BLaER1 treated with 17β-estradiol and CSF1 and Interleukin-3, amounts not matched to agents 10 nM and 100 nM (cell line): ENCODE results near the gene GNA12.

Experiments used
- H3K27ac ChIP-seq, 11 experiments: shearing (Covaris generic); formaldehyde crosslinking; 2 replicates each; pipeline ENCODE4 v1.8.1; 2022
- H3K27me3 ChIP-seq, 11 experiments: shearing (Covaris generic); formaldehyde crosslinking; 2 replicates each; pipeline ENCODE4 v1.8.1; 2022
- H3K36me3 ChIP-seq, 11 experiments: shearing (Covaris generic); formaldehyde crosslinking; 2 replicates each; pipeline ENCODE4 v1.8.1; 2022
- H3K4me1 ChIP-seq, 10 experiments: shearing (Covaris generic); formaldehyde crosslinking; 2 replicates each; pipeline ENCODE4 v1.8.1; 2022
- H3K4me2 ChIP-seq, 11 experiments: shearing (Covaris generic); formaldehyde crosslinking; 2 replicates each; pipeline ENCODE4 v1.8.1; 2022
- H3K4me3 ChIP-seq, 10 experiments: shearing (Covaris generic); formaldehyde crosslinking; 2 replicates each; pipeline ENCODE4 v1.8.1; 2022
- H3K9ac ChIP-seq, 11 experiments: shearing (Covaris generic); formaldehyde crosslinking; 2 replicates each; pipeline ENCODE4 v1.8.1; 2022
- H3K9me3 ChIP-seq, 11 experiments: shearing (Covaris generic); formaldehyde crosslinking; replicated peaks in 1 of 11; 2 replicates each; pipeline ENCODE4 v1.8.1; 2022
- H4K20me1 ChIP-seq, 11 experiments: shearing (Covaris generic); formaldehyde crosslinking; 2 replicates each; pipeline ENCODE4 v1.8.1; 2022
- Cebpa-rat ChIP-seq, 11 experiments: shearing (Covaris generic); IDR thresholded peaks; 2 replicates each; pipeline ENCODE4 v1.8.1; 2022

Gene GNA12

DNA sequence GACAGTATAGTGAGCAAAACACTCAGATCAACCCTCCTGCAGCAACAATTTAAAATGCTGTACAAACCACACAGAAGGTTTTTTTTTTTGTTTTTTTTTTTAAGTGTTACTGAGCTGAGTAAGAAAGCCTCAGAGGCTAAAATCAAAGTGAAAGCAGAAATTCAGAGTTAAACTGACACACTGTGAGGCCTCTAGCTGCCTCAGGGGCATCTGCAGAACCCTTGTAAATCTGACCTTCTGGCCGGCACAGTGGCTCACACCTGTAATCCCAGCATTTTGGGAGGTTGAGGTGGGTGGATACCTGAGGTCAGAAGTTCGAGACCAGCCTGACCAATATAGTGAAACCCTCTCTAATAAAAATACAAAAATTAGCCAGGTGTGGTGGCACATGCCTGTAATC, 7.4 kb upstream of the GNA12 start:
- Histone ChIP-seq H3K27ac (no peak overlapping the region; a peak in 1 of 22 replicates), H3K9me3 (peaks cover 0 to 29% (median 16%) of the 10 kb centered on the region in 11 experiments; a peak in 14 of 22 replicates), H3K4me3 (no peak overlapping the region), H3K4me2 (peak overlapping the region in 7 of 11 experiments; percentile 3 to 39 (median 25); a peak in 6 of 22 replicates), H3K27me3 (no peaks in the 10 kb centered on the region), H3K9ac (no peak overlapping the region; a peak in 1 of 22 replicates), H3K36me3 (peaks cover 0 to 22% (median 0%) of the 10 kb centered on the region in 11 experiments; a peak in 6 of 22 replicates), H3K4me1 (peaks cover 11 to 27% (median 19%) of the 10 kb centered on the region in 10 experiments; a peak in 19 of 20 replicates), H4K20me1 (no peaks in the 10 kb centered on the region)
- TF ChIP-seq Cebpa-rat (IDR thresholded peaks at IDR 0.05): no peak

DNA sequence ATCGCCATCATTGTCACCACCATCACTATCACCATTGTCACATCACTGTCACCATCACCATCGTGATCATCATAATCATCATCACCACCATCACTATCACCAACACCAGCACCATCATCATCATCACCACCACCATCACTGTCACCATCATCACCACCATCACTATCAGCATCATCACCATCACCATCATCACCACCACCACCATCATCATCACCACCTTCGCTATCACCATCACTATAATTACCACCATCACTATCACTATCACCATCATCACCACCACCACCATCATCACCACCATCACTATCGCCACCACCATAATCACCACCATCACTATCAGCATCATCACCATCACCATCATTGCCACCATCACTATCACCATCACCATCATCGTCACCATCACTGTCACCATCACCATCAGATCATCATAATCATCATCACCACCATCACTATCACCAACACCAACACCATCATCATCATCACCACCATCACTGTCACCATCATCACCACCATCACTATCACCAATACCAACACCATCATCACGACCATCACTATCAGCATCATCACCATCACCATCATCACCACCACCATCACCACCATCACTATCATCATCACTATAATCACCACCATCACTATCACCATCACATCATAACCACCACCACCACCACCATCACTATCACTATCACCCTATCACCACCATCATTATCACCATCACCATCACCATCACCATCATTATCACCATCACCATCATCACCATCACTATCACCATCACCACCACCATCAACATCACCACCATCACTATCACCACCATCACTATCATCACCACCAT, 6.0 kb upstream of the GNA12 start:
- Histone ChIP-seq H3K4me3 (no peak overlapping the region), H3K9ac (no peak overlapping the region), H3K4me2 (no peak overlapping the region), H3K4me1 (peaks cover 11 to 27% (median 19%) of the 10 kb centered on the region in 10 experiments; a peak in 19 of 20 replicates), H3K27ac (no peak overlapping the region), H4K20me1 (no peaks in the 10 kb centered on the region), H3K9me3 (peaks cover 0 to 40% (median 18%) of the 10 kb centered on the region in 11 experiments; a peak in 15 of 22 replicates), H3K27me3 (no peaks in the 10 kb centered on the region), H3K36me3 (peaks cover 0 to 16% (median 4%) of the 10 kb centered on the region in 11 experiments; a peak in 6 of 22 replicates)
- TF ChIP-seq Cebpa-rat (IDR thresholded peaks at IDR 0.05): no peak

DNA sequence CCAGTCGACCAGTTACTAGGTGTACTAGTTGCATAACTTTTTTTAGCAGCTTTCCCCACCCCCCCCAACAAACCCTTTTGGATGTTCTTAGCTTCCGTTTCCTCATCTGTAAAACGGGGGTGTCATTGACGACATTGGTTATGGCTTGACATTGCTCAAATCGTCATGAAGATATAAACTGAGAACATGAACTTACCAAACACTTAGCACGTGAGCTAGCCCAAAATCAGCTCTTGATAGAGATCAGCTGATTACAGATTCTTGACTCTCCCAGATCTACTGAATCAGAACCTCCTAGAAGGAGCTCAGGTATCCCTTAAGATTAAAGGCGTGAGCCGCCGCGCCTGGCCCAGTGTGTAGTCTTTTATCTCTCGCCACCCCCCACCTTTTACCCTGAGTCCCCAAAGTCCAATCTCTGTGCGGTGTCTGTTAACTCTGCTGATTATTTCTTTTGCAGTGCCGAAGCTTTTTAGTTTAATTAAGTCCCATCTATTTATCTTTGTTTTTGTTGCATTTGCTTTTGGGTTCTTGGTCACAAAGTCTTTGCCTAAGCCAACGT, 1.0 kb upstream of the GNA12 start:
- Histone ChIP-seq H3K36me3 (peaks cover 0 to 37% (median 9%) of the 10 kb centered on the region in 11 experiments; a peak in 12 of 22 replicates), H3K4me3 (peak overlapping the region in 9 of 10 experiments; percentile 39 to 95 (median 87); a peak in 14 of 20 replicates), H3K27ac (peak overlapping the region in 2 of 11 experiments; percentile 5 to 18; a peak in 1 of 22 replicates)

DNA sequence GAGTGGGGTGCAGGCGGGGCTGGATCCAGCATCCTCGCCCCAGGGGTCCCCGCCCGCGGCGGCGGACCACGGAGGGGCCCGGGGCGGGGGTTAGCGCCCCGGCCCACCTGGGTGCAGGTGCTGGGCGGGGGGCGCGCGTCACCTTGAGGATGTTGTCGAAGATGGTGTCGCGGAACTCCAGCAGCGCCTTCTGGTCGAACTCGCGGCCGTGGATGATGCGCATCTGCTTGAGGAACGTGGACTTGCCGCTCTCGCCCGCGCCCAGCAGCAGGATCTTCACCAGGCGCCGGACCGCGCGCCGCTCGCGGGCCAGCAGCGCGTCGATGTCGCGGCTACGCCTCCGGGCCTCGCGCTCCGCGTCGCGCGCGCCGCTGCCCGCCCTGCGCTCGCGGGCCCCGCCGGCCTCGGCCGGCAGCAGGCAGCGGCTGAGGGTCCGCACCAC, 376 bp downstream of the GNA12 start:
- Histone ChIP-seq H3K36me3 (peaks cover 0 to 36% (median 17%) of the 10 kb centered on the region in 11 experiments; a peak in 12 of 22 replicates), H3K27me3 (no peaks in the 10 kb centered on the region), H3K9ac (peak overlapping the region; percentile 90 to 95 (median 92)), H3K4me1 (peaks cover 47 to 56% (median 51%) of the 10 kb centered on the region in 10 experiments), H3K9me3 (peaks cover 0 to 13% (median 5%) of the 10 kb centered on the region in 11 experiments; a peak in 13 of 22 replicates), H3K4me2 (peak overlapping the region; percentile 90 to 98 (median 94)), H3K4me3 (peak overlapping the region; percentile 67 to 95 (median 87)), H4K20me1 (peaks cover 0 to 51% (median 22%) of the 10 kb centered on the region in 11 experiments; a peak in 15 of 22 replicates), H3K27ac (peak overlapping the region; percentile 75 to 92 (median 89))
- no peak for TF ChIP-seq Cebpa-rat (IDR thresholded peaks at IDR 0.05)

More for the DNA sequence above, 1.0 kb upstream of the GNA12 start:
- Histone ChIP-seq H3K9me3 (peaks cover 0 to 27% (median 14%) of the 10 kb centered on the region in 11 experiments; a peak in 15 of 22 replicates), H3K4me2 (peak overlapping the region; percentile 36 to 84 (median 60)), H3K9ac (peak overlapping the region in 4 of 11 experiments; percentile 15 to 92 (median 42); a peak in 3 of 22 replicates), H3K27me3 (no peaks in the 10 kb centered on the region), H3K4me1 (peaks cover 34 to 42% (median 37%) of the 10 kb centered on the region in 10 experiments), H4K20me1 (peaks cover 0 to 38% (median 22%) of the 10 kb centered on the region in 11 experiments; a peak in 15 of 22 replicates)
- TF ChIP-seq Cebpa-rat (IDR thresholded peaks at IDR 0.05): no peak

DNA sequence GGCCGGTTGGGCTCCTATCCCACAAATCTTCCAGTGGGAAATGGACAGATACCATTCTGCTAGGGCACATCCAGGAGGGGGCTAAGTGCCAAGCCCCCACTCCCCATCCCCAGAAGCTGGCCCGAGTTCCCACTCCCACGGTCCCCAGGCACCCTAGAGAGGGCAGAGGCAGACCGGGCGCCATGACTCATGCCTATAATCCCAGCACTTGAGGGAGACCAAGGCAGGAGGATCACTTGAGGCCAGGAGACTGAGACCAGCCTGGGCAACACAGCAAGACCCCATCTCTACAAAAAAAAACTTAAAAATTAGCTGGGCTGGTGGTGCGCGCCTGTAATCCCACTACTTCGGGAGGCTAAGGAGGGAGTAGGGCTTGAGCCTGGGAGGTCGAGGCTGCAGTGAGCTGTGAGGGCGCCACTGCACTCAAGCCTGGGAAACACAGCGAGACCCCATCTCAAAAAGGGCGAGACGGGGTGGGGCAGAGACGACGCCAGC, 870 bp downstream of the GNA12 start:
- H3K36me3 ChIP-seq: peaks cover 0 to 39% (median 18%) of the 10 kb centered on the region in 11 experiments; a peak in 12 of 22 replicates
- no peaks in the 10 kb centered on the region for H3K27me3 ChIP-seq
- peak overlapping the region; percentile 75 to 92 (median 89); a peak in 21 of 22 replicates for H3K27ac ChIP-seq
- peaks cover 52 to 60% (median 55%) of the 10 kb centered on the region in 10 experiments for H3K4me1 ChIP-seq
- peak overlapping the region; percentile 90 to 98 (median 94) for H3K4me2 ChIP-seq
- H3K9me3 ChIP-seq: peaks cover 0 to 12% (median 5%) of the 10 kb centered on the region in 11 experiments; a peak in 12 of 22 replicates
- H3K9ac ChIP-seq: peak overlapping the region; percentile 90 to 95 (median 92)
- H4K20me1 ChIP-seq: peaks cover 0 to 54% (median 22%) of the 10 kb centered on the region in 11 experiments; a peak in 15 of 22 replicates
- H3K4me3 ChIP-seq: peak overlapping the region; percentile 67 to 95 (median 87)
- TF ChIP-seq Cebpa-rat (IDR thresholded peaks at IDR 0.05): no peak

DNA sequence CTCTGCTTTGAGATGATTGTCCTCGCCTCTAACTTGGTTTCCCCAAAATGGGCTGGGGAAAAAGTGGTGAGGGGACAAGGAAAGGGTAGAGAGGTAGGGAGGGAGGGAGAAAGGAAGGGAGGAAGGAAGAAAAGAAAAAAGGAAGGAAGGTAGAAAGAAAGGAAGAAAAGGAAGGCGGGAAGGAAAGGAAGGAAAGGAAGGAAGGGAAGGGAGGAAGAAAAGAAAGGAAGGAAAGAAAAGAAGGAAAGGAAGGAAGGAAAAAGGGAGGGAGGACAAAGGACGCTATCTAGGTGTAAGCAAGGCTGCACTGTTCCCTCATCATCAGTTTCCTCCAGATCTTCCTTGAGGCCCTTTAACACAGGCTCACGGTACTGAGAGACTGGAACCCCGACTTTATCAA, 2.2 kb downstream of the GNA12 start:
- H3K36me3 ChIP-seq: peaks cover 0 to 51% (median 24%) of the 10 kb centered on the region in 11 experiments; a peak in 12 of 22 replicates
- H3K9me3 ChIP-seq: peaks cover 0 to 12% (median 5%) of the 10 kb centered on the region in 11 experiments; a peak in 12 of 22 replicates
- no peak for TF ChIP-seq Cebpa-rat (IDR thresholded peaks at IDR 0.05)
- H4K20me1 ChIP-seq: peaks cover 0 to 63% (median 23%) of the 10 kb centered on the region in 11 experiments; a peak in 15 of 22 replicates
- H3K4me3 ChIP-seq: peak overlapping the region in 6 of 10 experiments; percentile 31 to 95 (median 88); a peak in 10 of 20 replicates
- H3K27ac ChIP-seq: peak overlapping the region in 4 of 11 experiments; percentile 13 to 29 (median 16); a peak in 4 of 22 replicates
- peaks cover 64 to 73% (median 69%) of the 10 kb centered on the region in 10 experiments for H3K4me1 ChIP-seq
- H3K4me2 ChIP-seq: peak overlapping the region; percentile 90 to 98 (median 94)
- peak overlapping the region in 3 of 11 experiments; percentile 2 to 92 (median 3); a peak in 7 of 22 replicates for H3K9ac ChIP-seq
- no peaks in the 10 kb centered on the region for H3K27me3 ChIP-seq

DNA sequence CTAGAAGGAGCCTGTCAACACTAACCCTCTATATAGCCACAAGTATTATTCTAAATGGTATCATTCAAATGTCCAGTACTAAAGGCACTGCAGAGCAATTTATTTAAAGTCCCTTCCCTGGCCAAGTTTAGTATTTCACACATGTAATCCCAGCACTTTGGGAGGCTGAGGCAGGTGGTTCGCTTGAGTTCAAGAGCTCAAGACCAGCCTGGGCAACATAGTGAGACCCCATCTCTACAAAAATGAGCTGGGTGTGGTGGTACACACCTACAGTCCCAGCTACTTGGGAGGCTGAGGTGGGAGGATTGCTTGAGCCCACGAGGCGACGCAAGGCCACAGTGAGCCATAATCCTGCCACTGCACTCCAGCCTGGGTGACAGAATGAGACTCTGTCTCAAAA, 3.6 kb downstream of the GNA12 start:
- peaks cover 64 to 81% (median 73%) of the 10 kb centered on the region in 10 experiments for H3K4me1 ChIP-seq
- H4K20me1 ChIP-seq: peaks cover 0 to 75% (median 23%) of the 10 kb centered on the region in 11 experiments; a peak in 15 of 22 replicates
- peak overlapping the region; percentile 8 to 98 (median 92); a peak in 16 of 22 replicates for H3K4me2 ChIP-seq
- no peak for TF ChIP-seq Cebpa-rat (IDR thresholded peaks at IDR 0.05)
- no peak overlapping the region for H3K4me3 ChIP-seq
- H3K9me3 ChIP-seq: peaks cover 0 to 15% (median under 1%) of the 10 kb centered on the region in 11 experiments; a peak in 8 of 22 replicates
- peak overlapping the region in 2 of 11 experiments; percentile 6 to 50; a peak in 3 of 22 replicates for H3K27ac ChIP-seq
- peaks cover 9 to 61% (median 32%) of the 10 kb centered on the region in 11 experiments; a peak in 21 of 22 replicates for H3K36me3 ChIP-seq
- H3K27me3 ChIP-seq: no peaks in the 10 kb centered on the region
- no peak overlapping the region for H3K9ac ChIP-seq
